Measurements from ENCODE around the gene SORBS1.

- TF ChIP-seq ARNTL (CRISPR knock-in tag; IDR thresholded peaks at IDR 0.05; ENCODE audit: borderline replicate concordance, low read depth) (no peak), GLIS3 (CRISPR knock-in tag; IDR thresholded peaks at IDR 0.05) (no peak), BACH2 (CRISPR knock-in tag; IDR thresholded peaks at IDR 0.05; ENCODE audit: borderline replicate concordance) (no peak)
These were observed 287.5 kb downstream of the SORBS1 start for GRCh38 chr10:95273393-95274312.

Measured in SK-N-SH treated with all-trans-retinoic acid at 6 μM for 48 hours (cell line).